Neutrophil (primary cell): Measurements from ENCODE around the gene EIF5.

ENCODE experiments used
- H3K27ac ChIP-seq: fragments of 200-600 bp; sonication (generic); 2 replicates; pipeline ENCODE4 v1.5.1; 2016; ENCODE audit warnings: mild to moderate bottlenecking, moderate library complexity
- H3K27me3 ChIP-seq: fragments of 200-600 bp; sonication (generic); 2 replicates; pipeline ENCODE4 v1.6.0; 2016; ENCODE audit warnings: mild to moderate bottlenecking
- H3K36me3 ChIP-seq: fragments of 200-600 bp; sonication (generic); 2 replicates; pipeline ENCODE4 v1.5.1; 2017
- H3K4me1 ChIP-seq, 2 experiments: fragments of 200-600 bp in 1 of 2; sonication (generic) in 1 of 2; 1 replicate in 1 of 2; 2 replicates in 1 of 2; pipeline versions ENCODE4 v1.5.1 to v1.6.1; 2013 to 2016; ENCODE audit warnings: low read depth in 1 of 2, low read length in 1 of 2, mild to moderate bottlenecking in 1 of 2, moderate library complexity in 1 of 2; ENCODE audit not compliant: control insufficient read depth in 1 of 2, insufficient read depth in 1 of 2
- H3K4me3 ChIP-seq, 2 experiments: fragments of 200-600 bp in 1 of 2; sonication (generic) in 1 of 2; 1 replicate in 1 of 2; 2 replicates in 1 of 2; pipeline ENCODE4 v1.5.1; 2013 to 2016; ENCODE audit warnings: low read depth in 1 of 2, low read length in 1 of 2, mild to moderate bottlenecking in 1 of 2, moderate library complexity in 1 of 2
- H3K9me3 ChIP-seq: fragments of 200-600 bp; sonication (generic); 2 replicates; pipeline ENCODE4 v1.5.1; 2016
- TF ChIP-seq, protein P1 (sequence below): fragments of 200-600 bp; sonication (generic); IDR thresholded peaks from 2 replicates; pipeline ENCODE4 v1.5.1; 2016; ENCODE audit warnings: antibody characterized with exemption

EIF5 gene

DNA sequence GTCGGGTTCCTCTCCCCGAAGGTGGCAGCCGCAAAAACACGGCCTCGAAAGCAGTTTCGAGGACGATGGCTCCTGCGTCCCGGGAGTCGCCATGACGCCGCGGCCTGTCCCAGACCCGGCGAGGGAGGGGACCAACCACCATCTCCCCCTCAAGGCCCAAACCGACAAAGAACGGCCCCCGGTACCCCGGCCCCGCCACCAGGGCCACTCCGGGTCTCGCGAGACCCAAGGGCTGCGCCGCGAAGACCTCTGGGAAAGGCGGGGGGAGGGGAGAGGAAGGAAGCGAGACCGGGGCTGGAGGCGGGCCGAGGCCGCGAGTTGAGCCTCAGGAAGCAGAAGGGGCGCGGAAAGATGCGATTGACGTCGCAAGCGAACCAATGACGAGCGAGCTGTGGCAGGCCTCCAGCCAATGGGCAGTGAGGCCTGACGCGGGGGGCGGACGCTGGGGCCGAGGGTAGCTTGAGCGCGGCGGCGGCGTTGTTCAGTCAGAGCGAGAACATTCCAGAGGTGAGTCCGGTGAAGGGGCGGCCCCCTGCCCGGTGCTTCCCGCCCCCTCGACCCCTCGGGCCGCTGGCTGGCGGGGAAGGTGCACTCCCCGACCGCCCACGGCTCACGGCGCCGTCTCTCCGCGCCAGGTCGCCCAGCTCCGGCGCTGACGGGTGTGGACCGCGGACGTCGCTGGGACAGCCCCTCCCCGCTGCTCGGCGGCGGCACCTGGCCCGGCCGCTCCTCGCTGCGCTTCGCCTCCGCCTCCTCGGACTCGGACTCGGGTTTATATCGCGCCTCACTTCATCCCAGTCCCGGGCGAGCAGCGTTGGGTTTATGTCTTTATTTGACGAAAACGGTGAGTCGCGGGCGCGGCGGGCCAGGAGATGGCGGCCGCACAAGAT, at the start of gene EIF5:
TSS of gene EIF5 (plus strand) at position 484 of the 890 bp plus-strand sequence. CDS start 1,624 bp downstream, outside the sequence.
- peaks cover 35 to 38% of the 10 kb centered on the region in 2 experiments for H3K4me1 ChIP-seq
- TF ChIP-seq, protein P1, sequence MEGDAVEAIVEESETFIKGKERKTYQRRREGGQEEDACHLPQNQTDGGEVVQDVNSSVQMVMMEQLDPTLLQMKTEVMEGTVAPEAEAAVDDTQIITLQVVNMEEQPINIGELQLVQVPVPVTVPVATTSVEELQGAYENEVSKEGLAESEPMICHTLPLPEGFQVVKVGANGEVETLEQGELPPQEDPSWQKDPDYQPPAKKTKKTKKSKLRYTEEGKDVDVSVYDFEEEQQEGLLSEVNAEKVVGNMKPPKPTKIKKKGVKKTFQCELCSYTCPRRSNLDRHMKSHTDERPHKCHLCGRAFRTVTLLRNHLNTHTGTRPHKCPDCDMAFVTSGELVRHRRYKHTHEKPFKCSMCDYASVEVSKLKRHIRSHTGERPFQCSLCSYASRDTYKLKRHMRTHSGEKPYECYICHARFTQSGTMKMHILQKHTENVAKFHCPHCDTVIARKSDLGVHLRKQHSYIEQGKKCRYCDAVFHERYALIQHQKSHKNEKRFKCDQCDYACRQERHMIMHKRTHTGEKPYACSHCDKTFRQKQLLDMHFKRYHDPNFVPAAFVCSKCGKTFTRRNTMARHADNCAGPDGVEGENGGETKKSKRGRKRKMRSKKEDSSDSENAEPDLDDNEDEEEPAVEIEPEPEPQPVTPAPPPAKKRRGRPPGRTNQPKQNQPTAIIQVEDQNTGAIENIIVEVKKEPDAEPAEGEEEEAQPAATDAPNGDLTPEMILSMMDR, result peak; percentile 89
- H3K27ac ChIP-seq, result peak within 1 kb of the TSS; percentile 99
- peaks cover 40% of the 10 kb centered on the region for H3K36me3 ChIP-seq
- H3K27me3 ChIP-seq, result peaks cover 3% of the 10 kb centered on the region
- H3K4me3 ChIP-seq, result peak within 1 kb of the TSS; percentile 85 to 94
- peaks cover 6% of the 10 kb centered on the region for H3K9me3 ChIP-seq

- H3K9me3 ChIP-seq, result no peaks in the 10 kb centered on the region
- no peaks in the 10 kb centered on the region for H3K36me3 ChIP-seq
- H3K27ac ChIP-seq, result no peak overlapping the region
- no peak overlapping the region for H3K4me3 ChIP-seq
- TF ChIP-seq, protein P1, result no peak
- H3K4me1 ChIP-seq, result no peaks in the 10 kb centered on the region
- peaks cover 98% of the 10 kb centered on the region for H3K27me3 ChIP-seq
Observed at GRCh38 chr14:103284574-103285467, 49.2 kb upstream of the EIF5 start.

DNA sequence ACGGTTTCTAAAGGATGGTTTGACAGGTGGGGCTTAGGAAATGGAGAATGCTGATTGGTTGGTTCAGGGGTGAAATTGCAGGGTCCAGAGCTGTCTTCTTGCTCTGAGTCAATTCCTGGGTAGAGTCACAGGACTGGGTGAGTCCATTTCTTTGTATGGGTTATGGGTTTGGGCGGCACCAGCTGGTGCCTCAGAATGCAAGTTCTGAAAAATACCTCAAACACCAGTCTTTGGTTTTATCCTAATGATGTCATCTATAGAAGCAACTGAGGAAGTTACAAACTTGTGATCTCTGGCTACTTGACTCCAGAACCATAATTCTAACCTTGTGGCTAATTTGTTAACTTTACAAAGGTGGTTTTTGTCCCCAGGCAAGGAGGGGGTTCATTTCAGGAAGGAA, 47.6 kb upstream of the EIF5 start:
- H3K9me3 ChIP-seq, result no peaks in the 10 kb centered on the region
- peaks cover 98% of the 10 kb centered on the region for H3K27me3 ChIP-seq
- H3K4me1 ChIP-seq, result no peaks in the 10 kb centered on the region
- TF ChIP-seq, protein P1, result no peak
- no peaks in the 10 kb centered on the region for H3K36me3 ChIP-seq
- H3K27ac ChIP-seq, result no peak overlapping the region
- no peak overlapping the region for H3K4me3 ChIP-seq

DNA sequence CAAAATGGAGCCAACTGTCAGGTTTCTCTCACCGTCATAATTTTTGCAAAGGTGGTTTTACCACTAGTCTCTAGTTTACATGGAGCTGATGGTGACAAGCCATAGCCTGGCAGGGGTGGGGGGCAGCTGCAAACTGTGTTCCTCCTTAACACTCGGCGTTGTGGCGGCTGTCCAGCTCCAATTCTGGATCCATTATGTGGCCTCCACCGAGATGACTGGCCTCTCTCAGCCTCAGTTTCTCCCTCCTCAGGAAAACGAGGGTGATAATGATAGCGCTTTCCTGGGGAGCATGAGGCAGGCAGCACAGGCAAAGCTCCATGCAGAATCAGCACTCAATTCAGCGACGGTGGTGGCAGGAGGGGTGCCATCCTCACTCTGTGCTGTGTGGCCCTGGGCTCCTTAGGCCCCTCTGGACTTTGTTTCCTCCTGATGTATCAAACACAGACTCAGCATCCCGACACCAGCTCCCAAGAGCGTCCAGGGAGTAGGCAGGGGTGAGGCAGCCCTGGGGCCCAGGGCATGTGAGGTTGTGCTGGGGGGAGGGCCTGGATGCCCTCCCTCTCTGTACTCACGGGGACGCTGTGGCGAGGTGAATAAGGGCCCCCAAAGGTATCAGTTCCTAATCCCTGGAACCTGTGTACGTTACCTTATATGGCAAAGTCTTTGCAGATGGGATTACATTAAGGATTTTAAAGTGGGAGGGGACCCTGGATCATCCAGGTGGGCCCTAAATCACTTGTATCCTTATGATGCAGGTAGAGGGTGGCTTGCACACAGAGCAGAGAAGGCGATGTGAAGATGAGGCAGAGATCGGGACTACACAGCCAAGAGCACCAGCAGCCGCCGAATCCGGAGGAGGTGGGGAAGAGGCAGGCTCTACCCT, 46.8 kb upstream of the EIF5 start:
- H3K27ac ChIP-seq, result no peak overlapping the region
- no peaks in the 10 kb centered on the region for H3K36me3 ChIP-seq
- no peaks in the 10 kb centered on the region for H3K4me1 ChIP-seq
- peaks cover 98% of the 10 kb centered on the region for H3K27me3 ChIP-seq
- H3K4me3 ChIP-seq, result no peak overlapping the region
- no peaks in the 10 kb centered on the region for H3K9me3 ChIP-seq
- TF ChIP-seq, protein P1, result no peak
